ENCODE data around the gene MSI2.

Gene MSI2

GRCh38 chr17:57595947-57596695 lies 339.8 kb downstream of the MSI2 start:
- peak overlapping the region; percentile 92 for H3K27ac ChIP-seq
- H3K4me3 ChIP-seq (ENCODE audit: low read depth, low read length): no peak overlapping the region
- no peaks in the 10 kb centered on the region for H3K27me3 ChIP-seq (ENCODE audit: insufficient read depth, low read depth, severe bottlenecking)
- peaks cover 3% of the 10 kb centered on the region for H3K9me3 ChIP-seq (ENCODE audit: severe bottlenecking)
- no peak for DNase-seq
- peaks cover 54% of the 10 kb centered on the region for H3K36me3 ChIP-seq
- TF ChIP-seq, protein P1, sequence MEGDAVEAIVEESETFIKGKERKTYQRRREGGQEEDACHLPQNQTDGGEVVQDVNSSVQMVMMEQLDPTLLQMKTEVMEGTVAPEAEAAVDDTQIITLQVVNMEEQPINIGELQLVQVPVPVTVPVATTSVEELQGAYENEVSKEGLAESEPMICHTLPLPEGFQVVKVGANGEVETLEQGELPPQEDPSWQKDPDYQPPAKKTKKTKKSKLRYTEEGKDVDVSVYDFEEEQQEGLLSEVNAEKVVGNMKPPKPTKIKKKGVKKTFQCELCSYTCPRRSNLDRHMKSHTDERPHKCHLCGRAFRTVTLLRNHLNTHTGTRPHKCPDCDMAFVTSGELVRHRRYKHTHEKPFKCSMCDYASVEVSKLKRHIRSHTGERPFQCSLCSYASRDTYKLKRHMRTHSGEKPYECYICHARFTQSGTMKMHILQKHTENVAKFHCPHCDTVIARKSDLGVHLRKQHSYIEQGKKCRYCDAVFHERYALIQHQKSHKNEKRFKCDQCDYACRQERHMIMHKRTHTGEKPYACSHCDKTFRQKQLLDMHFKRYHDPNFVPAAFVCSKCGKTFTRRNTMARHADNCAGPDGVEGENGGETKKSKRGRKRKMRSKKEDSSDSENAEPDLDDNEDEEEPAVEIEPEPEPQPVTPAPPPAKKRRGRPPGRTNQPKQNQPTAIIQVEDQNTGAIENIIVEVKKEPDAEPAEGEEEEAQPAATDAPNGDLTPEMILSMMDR (IDR thresholded peaks at IDR 0.05; ENCODE audit: low read depth, low read length): no peak

DNA sequence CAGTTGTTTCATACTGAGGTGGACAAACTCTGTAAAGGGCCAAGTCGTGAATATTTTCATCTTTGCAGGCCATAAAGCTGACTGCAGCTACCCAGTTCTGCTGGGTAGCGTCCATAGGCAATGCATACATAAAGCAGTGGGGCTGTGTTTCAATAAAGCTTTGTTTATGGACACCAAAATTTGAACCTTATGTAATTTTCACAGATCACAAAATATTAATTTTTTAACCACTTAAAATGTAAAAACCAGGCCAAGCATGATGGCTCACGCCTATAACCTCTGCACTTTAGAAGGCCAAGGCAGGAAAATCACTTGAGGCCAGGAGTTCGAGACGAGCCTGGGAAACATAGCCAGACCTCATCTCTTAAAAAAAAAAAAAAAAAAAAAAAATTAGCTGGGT lies 340.8 kb downstream of the MSI2 start:
- Histone ChIP-seq H3K9me3 (ENCODE audit: severe bottlenecking) (peaks cover 3% of the 10 kb centered on the region), H3K36me3 (peaks cover 60% of the 10 kb centered on the region), H3K27me3 (ENCODE audit: insufficient read depth, low read depth, severe bottlenecking) (no peaks in the 10 kb centered on the region), H3K27ac (no peak overlapping the region), H3K4me3 (ENCODE audit: low read depth, low read length) (no peak overlapping the region)
- TF ChIP-seq, protein P1 (IDR thresholded peaks at IDR 0.05; ENCODE audit: low read depth, low read length): no peak
- DNase-seq: no peak

DNA sequence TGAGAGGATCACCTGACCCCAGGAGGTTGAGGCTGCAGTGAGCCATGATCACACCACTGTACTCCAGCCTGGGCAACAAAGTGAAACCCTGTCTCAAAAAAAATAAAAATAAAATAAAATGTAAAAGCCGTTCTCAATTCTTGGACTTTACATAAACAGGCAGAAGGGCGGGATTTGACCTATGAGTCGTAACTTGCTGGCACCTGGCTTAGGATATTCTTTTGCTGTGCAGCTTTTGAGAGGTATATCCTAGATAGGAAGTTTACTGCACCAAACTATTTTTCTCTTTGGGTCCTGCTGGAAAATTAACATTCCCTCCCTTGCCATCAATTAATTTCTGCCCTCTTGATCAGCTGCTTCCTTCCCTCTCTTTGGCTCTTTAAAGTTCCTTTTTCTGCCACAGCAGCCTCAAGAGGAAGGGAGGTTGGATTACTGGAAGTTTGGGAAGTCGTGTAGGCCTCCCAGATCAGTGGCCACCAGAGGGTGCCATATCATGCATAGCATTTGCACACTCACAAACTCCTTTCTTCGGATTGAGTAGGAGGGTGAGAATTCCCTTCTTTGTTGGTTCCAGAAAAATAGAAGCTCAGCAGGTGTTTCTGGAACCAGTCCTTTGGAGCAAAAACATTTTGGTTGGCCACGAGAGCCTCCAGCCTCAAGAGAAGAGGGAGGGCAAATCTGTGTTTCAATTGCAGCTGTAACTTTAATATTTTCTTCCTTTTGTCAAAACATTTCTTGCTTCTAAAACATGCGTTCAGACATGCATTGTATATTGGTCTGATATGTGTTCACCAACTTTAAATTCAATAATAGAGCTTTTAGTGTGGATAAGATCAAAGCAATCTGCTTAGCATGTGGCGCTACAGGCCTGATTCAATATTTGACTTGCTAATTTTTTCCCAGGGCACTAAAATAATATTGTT lies 341.5 kb downstream of the MSI2 start:
- Histone ChIP-seq H3K36me3 (peaks cover 67% of the 10 kb centered on the region), H3K27ac (peak overlapping the region; percentile 33)
- peak; percentile 91 for DNase-seq

DNA sequence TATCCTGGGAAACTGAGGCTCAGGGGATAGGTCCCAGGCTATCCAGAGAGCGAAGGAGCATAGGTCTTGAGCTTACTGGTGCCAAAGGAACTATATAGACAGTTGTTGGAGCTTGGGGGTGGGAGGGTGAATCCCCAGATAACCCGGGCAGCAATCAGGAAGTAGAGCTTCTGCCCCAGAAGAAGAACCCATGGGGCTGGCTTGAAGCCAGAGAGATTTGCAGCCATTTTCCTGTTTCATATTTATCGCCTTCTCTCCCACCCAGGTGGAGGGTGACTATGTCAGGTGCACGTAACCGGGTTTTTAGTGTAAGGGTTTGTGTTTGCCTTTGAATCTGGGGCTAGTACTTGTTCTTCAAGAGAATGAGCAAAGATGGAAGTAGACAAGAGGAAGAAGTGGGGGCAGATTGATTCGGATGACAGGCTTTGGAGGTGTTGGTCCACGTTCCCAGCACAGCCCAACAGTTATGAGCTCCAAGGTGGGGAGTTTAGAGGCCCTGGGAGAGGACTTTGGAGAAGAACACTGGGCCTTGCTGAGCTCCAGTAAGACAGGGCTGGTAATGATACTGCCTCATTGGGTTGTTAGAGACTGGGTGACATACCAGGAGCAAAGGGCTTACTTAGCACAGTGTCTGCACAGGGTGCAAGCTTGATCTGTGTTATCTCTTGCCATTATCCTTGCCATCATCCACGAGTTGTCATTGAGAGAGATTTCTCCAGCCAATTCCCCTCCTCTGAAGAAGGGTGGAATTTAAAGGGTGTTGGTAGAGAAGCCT lies 343.1 kb downstream of the MSI2 start:
- H3K27ac ChIP-seq: no peak overlapping the region
- TF ChIP-seq, protein P1 (IDR thresholded peaks at IDR 0.05; ENCODE audit: low read depth, low read length): no peak

More for the DNA sequence above, 341.5 kb downstream of the MSI2 start:
- peaks cover 3% of the 10 kb centered on the region for H3K9me3 ChIP-seq (ENCODE audit: severe bottlenecking)
- TF ChIP-seq, protein P1 (IDR thresholded peaks at IDR 0.05; ENCODE audit: low read depth, low read length): peak; percentile 91
- no peaks in the 10 kb centered on the region for H3K27me3 ChIP-seq (ENCODE audit: insufficient read depth, low read depth, severe bottlenecking)
- H3K4me3 ChIP-seq (ENCODE audit: low read depth, low read length): no peak overlapping the region

DNA sequence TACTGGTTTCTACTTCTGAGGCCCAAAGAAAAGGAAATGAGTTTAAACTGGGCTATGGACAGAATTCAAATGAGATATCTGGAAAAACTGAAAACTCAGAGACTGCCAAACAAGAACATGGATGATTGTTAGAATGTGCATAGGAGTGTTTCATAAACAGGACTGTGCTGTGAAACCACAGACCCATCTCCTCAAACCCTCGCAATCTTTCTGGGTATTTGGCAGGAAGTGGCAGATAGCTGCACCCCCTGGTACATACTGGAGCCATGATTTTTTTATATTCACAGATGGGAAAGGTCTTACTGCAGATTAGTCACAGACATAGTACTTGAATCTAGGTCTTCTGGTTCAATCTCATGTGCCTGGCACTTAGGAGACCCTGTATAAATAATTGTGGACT lies 343.8 kb downstream of the MSI2 start:
- Histone ChIP-seq H3K27ac (peak overlapping the region; percentile 23; the same call in 1 of the 2 replicates), H3K9me3 (ENCODE audit: severe bottlenecking) (peaks cover 3% of the 10 kb centered on the region), H3K36me3 (peaks cover 71% of the 10 kb centered on the region), H3K4me3 (ENCODE audit: low read depth, low read length) (no peak overlapping the region), H3K27me3 (ENCODE audit: insufficient read depth, low read depth, severe bottlenecking) (no peaks in the 10 kb centered on the region)
- DNase-seq: no peak
- TF ChIP-seq, protein P1 (IDR thresholded peaks at IDR 0.05; ENCODE audit: low read depth, low read length): no peak

More for the DNA sequence above, 343.1 kb downstream of the MSI2 start:
- Histone ChIP-seq H3K36me3 (peaks cover 76% of the 10 kb centered on the region), H3K4me3 (ENCODE audit: low read depth, low read length) (no peak overlapping the region), H3K9me3 (ENCODE audit: severe bottlenecking) (peaks cover 3% of the 10 kb centered on the region), H3K27me3 (ENCODE audit: insufficient read depth, low read depth, severe bottlenecking) (no peaks in the 10 kb centered on the region)
- no peak for DNase-seq
